NB4 (cell line): ENCODE measurements around the gene PRKCE.

Experiments
- CTCF ChIP-seq: IDR thresholded peaks from one replicate; pipeline ENCODE4 v1.5.1; 2012; ENCODE audit warnings: low read depth, low read length
- MAX ChIP-seq: IDR thresholded peaks from 2 replicates; pipeline ENCODE4 v1.6.1; 2011; ENCODE audit warnings: low read depth, low read length
- MYC ChIP-seq: IDR thresholded peaks from 2 replicates; pipeline ENCODE4 v1.6.1; 2011; ENCODE audit warnings: low read depth, low read length
- POLR2A ChIP-seq: IDR thresholded peaks from 2 replicates; pipeline ENCODE4 v1.6.1; 2011; ENCODE audit warnings: mild to moderate bottlenecking; ENCODE audit not compliant: insufficient read length; ENCODE audit errors: extremely low read depth

GRCh38 chr2:46018773-46019591 is 367.5 kb downstream of the PRKCE start:
- no peak for TF ChIP-seq POLR2A
- no peak for TF ChIP-seq MAX
- no peak for TF ChIP-seq CTCF
- TF ChIP-seq MYC, result no peak
